Measurements from ENCODE around the gene RASAL2.
"Not testable (repeated sequence)": the region's sequence is repeated elsewhere in the genome, so short reads cannot be mapped to it uniquely, and the experiment has no call there.

The RASAL2 gene

DNA sequence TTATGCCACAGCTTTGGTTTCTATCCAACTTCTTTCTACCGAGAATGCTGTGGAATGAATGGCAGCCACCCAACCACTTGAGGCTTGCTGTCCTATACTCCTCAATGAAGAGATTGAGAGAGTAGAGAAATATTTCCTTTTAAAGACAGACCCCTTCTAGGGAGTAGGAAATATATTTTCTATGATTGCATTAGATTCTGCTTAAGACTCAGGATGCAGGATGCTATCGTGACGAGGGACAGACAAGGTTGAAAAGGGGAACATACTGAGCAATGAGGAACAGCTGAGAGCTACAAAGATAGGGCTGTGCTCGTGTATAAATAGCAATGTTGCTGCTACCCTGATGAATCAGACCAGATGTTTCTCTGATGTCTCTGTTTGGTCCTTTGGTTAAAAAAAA, 7.1 kb upstream of the RASAL2 start:
- TF ChIP-seq EZH2phosphoT487 (conservative IDR thresholded peaks at IDR 0.05; ENCODE audit: low read length), result no peak
- TF ChIP-seq, protein P1, sequence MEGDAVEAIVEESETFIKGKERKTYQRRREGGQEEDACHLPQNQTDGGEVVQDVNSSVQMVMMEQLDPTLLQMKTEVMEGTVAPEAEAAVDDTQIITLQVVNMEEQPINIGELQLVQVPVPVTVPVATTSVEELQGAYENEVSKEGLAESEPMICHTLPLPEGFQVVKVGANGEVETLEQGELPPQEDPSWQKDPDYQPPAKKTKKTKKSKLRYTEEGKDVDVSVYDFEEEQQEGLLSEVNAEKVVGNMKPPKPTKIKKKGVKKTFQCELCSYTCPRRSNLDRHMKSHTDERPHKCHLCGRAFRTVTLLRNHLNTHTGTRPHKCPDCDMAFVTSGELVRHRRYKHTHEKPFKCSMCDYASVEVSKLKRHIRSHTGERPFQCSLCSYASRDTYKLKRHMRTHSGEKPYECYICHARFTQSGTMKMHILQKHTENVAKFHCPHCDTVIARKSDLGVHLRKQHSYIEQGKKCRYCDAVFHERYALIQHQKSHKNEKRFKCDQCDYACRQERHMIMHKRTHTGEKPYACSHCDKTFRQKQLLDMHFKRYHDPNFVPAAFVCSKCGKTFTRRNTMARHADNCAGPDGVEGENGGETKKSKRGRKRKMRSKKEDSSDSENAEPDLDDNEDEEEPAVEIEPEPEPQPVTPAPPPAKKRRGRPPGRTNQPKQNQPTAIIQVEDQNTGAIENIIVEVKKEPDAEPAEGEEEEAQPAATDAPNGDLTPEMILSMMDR (IDR thresholded peaks at IDR 0.05; ENCODE audit: insufficient read depth, low read length, poor library complexity, severe bottlenecking), result no peak
- H3K79me2 ChIP-seq (ENCODE audit: insufficient read depth, low read length), result no peaks in the 10 kb centered on the region

DNA sequence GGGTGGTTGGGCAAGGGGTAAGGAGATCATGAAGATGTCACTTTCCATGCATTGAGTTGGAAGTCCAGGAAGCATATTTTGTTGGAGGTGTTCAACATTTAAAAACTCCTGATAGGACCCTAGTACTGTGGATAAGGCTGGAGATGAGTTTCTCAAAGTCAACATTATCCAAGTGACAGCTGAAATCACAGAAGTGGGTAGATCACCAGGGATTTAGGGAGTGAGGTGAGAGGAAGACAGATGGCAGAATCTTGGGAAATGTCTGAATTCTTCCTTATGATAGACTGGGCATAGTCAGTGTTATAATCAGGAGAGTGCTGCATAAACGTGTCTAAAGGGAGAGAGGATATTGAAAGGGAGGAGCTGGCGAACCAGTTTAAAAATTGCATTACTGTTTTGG, 5.3 kb upstream of the RASAL2 start:
- no peaks in the 10 kb centered on the region for H3K79me2 ChIP-seq (ENCODE audit: insufficient read depth, low read length)

More for the DNA sequence above, 7.1 kb upstream of the RASAL2 start:
- peak overlapping the region; percentile 42 for H3K4me2 ChIP-seq (ENCODE audit: low read depth, low read length, poor library complexity, severe bottlenecking)
- H3K9me2 ChIP-seq (replicated peaks; ENCODE audit: insufficient read depth, low read length), result no peaks in the 10 kb centered on the region
- no peaks in the 10 kb centered on the region for H3K9me3 ChIP-seq (ENCODE audit: insufficient read depth, low read length)
- no peaks in the 10 kb centered on the region for H4K20me1 ChIP-seq (ENCODE audit: low read depth, low read length)
- no peaks in the 10 kb centered on the region for H3K27me3 ChIP-seq (ENCODE audit: low read length)
- no peak overlapping the region for H3K4me3 ChIP-seq (ENCODE audit: insufficient read depth, low read length, poor library complexity, severe bottlenecking)
- peak overlapping the region; percentile 11; the same call in 1 of the 2 replicates for H3K9ac ChIP-seq (ENCODE audit: low read length)
- H3K36me3 ChIP-seq (ENCODE audit: low read length), result 0 out of 2 replicates have a peak, but pooled peaks cover 3% of the 10 kb centered on the region
- no peak overlapping the region for H2AFZ ChIP-seq (ENCODE audit: low read depth, low read length, severe bottlenecking)
- peak overlapping the region; percentile 81 for H3K27ac ChIP-seq (ENCODE audit: low read depth, low read length)
- peaks cover 3% of the 10 kb centered on the region; the same call in 1 of the 2 replicates for H3F3A ChIP-seq (ENCODE audit: insufficient read depth)

DNA sequence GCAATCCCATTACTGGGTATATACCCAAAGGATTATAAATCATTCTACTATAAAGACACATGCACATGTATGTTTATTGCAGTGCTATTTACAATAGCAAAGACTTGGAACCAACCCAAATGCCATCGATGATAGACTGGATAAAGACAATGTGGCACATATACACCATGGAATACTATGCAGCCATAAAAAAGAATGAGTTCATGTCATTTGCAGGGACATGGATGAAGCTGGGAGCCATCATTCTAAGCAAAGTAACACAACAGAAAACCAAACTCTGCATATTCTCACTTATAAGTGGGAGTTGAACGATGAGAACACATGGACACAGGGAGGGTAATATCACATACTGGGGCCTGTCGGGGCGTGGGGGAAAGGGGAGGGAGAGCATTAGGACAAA, 2.5 kb upstream of the RASAL2 start:
- H3K9me2 ChIP-seq (replicated peaks; ENCODE audit: insufficient read depth, low read length); H3K36me3 ChIP-seq (ENCODE audit: low read length); H3K9ac ChIP-seq (ENCODE audit: low read length); H3F3A ChIP-seq (ENCODE audit: insufficient read depth); H3K4me3 ChIP-seq (ENCODE audit: insufficient read depth, low read length, poor library complexity, severe bottlenecking); H3K27ac ChIP-seq (ENCODE audit: low read depth, low read length); H3K79me2 ChIP-seq (ENCODE audit: insufficient read depth, low read length); H3K9me3 ChIP-seq (ENCODE audit: insufficient read depth, low read length); H3K4me2 ChIP-seq (ENCODE audit: low read depth, low read length, poor library complexity, severe bottlenecking); H4K20me1 ChIP-seq (ENCODE audit: low read depth, low read length); H3K27me3 ChIP-seq (ENCODE audit: low read length); H2AFZ ChIP-seq (ENCODE audit: low read depth, low read length, severe bottlenecking): not testable (repeated sequence)

More for the DNA sequence above, 5.3 kb upstream of the RASAL2 start:
- H3K27me3 ChIP-seq (ENCODE audit: low read length), result no peaks in the 10 kb centered on the region
- no peak overlapping the region for H3K27ac ChIP-seq (ENCODE audit: low read depth, low read length)
- no peak overlapping the region for H3K9ac ChIP-seq (ENCODE audit: low read length)
- H3K9me2 ChIP-seq (replicated peaks; ENCODE audit: insufficient read depth, low read length), result no peaks in the 10 kb centered on the region
- no peak overlapping the region for H2AFZ ChIP-seq (ENCODE audit: low read depth, low read length, severe bottlenecking)
- no peak overlapping the region for H3K4me3 ChIP-seq (ENCODE audit: insufficient read depth, low read length, poor library complexity, severe bottlenecking)
- H3F3A ChIP-seq (ENCODE audit: insufficient read depth), result peaks cover 3% of the 10 kb centered on the region; the same call in 1 of the 2 replicates
- TF ChIP-seq EZH2phosphoT487 (conservative IDR thresholded peaks at IDR 0.05; ENCODE audit: low read length), result no peak
- TF ChIP-seq, protein P1 (IDR thresholded peaks at IDR 0.05; ENCODE audit: insufficient read depth, low read length, poor library complexity, severe bottlenecking), result no peak
- 0 out of 2 replicates have a peak, but pooled peaks cover 3% of the 10 kb centered on the region for H3K36me3 ChIP-seq (ENCODE audit: low read length)
- H4K20me1 ChIP-seq (ENCODE audit: low read depth, low read length), result no peaks in the 10 kb centered on the region
- H3K9me3 ChIP-seq (ENCODE audit: insufficient read depth, low read length), result no peaks in the 10 kb centered on the region
- no peak overlapping the region for H3K4me2 ChIP-seq (ENCODE audit: low read depth, low read length, poor library complexity, severe bottlenecking)

DNA sequence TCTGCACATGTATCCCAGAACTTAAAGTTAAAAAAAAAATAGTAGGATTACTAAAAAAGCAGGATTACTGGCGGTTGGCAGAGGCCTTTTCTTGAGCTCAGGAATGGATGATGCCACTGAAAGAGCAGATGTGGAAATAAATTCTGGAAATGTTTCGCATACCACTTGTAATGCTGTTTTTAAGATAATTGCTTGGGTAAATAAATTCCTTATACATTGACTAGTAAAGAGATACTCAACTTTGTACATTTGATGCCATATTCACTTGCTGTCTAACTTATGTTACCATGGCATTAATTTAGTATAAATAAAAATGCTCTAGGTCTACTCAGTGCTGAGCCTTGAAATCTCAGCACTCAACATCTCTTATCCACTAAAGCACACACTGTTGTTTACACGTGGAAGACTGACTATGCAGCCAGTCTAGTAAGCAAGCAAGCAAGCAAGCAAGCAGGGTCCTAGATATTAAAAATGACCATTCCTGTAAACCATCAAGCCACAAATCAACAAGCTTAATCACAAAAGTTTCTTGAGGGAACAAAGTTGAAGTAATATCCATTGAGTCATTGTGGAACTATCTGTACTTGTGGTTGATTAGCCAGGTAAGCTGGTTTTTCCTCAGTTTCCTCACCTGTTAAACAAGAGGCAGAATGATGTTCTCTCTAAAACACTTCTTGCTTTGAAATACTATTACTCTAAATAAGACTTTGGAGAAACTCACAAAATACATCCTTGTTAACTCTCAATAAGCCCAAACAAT, 1.7 kb upstream of the RASAL2 start:
- Histone ChIP-seq H2AFZ (ENCODE audit: low read depth, low read length, severe bottlenecking) (no peak overlapping the region), H3K9me3 (ENCODE audit: insufficient read depth, low read length) (no peaks in the 10 kb centered on the region), H3K27me3 (ENCODE audit: low read length) (no peaks in the 10 kb centered on the region), H3F3A (ENCODE audit: insufficient read depth) (no peaks in the 10 kb centered on the region), H3K36me3 (ENCODE audit: low read length) (no peaks in the 10 kb centered on the region), H4K20me1 (ENCODE audit: low read depth, low read length) (no peaks in the 10 kb centered on the region), H3K27ac (ENCODE audit: low read depth, low read length) (no peak overlapping the region), H3K4me3 (ENCODE audit: insufficient read depth, low read length, poor library complexity, severe bottlenecking) (no peak overlapping the region), H3K9ac (ENCODE audit: low read length) (no peak overlapping the region), H3K4me2 (ENCODE audit: low read depth, low read length, poor library complexity, severe bottlenecking) (no peak overlapping the region), H3K79me2 (ENCODE audit: insufficient read depth, low read length) (no peaks in the 10 kb centered on the region), H3K9me2 (replicated peaks; ENCODE audit: insufficient read depth, low read length) (no peaks in the 10 kb centered on the region)
- no peak for TF ChIP-seq EZH2phosphoT487 (conservative IDR thresholded peaks at IDR 0.05; ENCODE audit: low read length)
- TF ChIP-seq, protein P1 (IDR thresholded peaks at IDR 0.05; ENCODE audit: insufficient read depth, low read length, poor library complexity, severe bottlenecking), result no peak
